Coronary artery (tissue), 2 donors: Measurements from ENCODE around the gene SEMA7A.

Source experiments
- DNase-seq: peaks from one replicate; pipeline ENCODE4 v3.0.0-alpha.2; 2017; ENCODE audit warnings: low spot score
- H3K27ac ChIP-seq, 2 donors: fragments of 200-600 bp; sonication (generic); one replicate each; pipeline ENCODE4 v1.5.1; 2016 to 2019
- H3K4me3 ChIP-seq: fragments of 200-600 bp; sonication (generic); 2 replicates; pipeline ENCODE4 v1.5.1; 2016; ENCODE audit warnings: mild to moderate bottlenecking, moderate library complexity
- CTCF ChIP-seq: fragments of 200-600 bp; sonication (generic); IDR thresholded peaks from one replicate; pipeline ENCODE4 v1.5.1; 2019; ENCODE audit warnings: antibody characterized with exemption

The SEMA7A gene

GRCh38 chr15:74417670-74418069 is 16.1 kb downstream of the SEMA7A start:
- no peak for DNase-seq
- Histone ChIP-seq H3K27ac (peak overlapping the region in 1 of 2 donors; percentile 16), H3K4me3 (no peak overlapping the region)
- no peak for TF ChIP-seq CTCF

- TF ChIP-seq CTCF = no peak
- Histone ChIP-seq H3K4me3 (no peak overlapping the region), H3K27ac (peak overlapping the region in 1 of 2 donors; percentile 16)
- no peak for DNase-seq
Observed at GRCh38 chr15:74417225-74417624, 16.5 kb downstream of the SEMA7A start.

- TF ChIP-seq CTCF = no peak
- Histone ChIP-seq H3K4me3 (no peak overlapping the region), H3K27ac (no peak overlapping the region)
- DNase-seq = no peak
Observed at GRCh38 chr15:74415966-74416916, 17.5 kb downstream of the SEMA7A start.

- no peak for DNase-seq
- TF ChIP-seq CTCF = no peak
- Histone ChIP-seq H3K27ac (no peak overlapping the region), H3K4me3 (no peak overlapping the region)
Observed at GRCh38 chr15:74414603-74415338, 19.0 kb downstream of the SEMA7A start.

GRCh38 chr15:74414081-74414580 is 19.6 kb downstream of the SEMA7A start:
- Histone ChIP-seq H3K27ac (no peak overlapping the region), H3K4me3 (no peak overlapping the region)
- DNase-seq = no peak
- no peak for TF ChIP-seq CTCF

GRCh38 chr15:74413350-74414080 is 20.2 kb downstream of the SEMA7A start:
- no peak for TF ChIP-seq CTCF
- no peak for DNase-seq
- no peak overlapping the region for H3K4me3 ChIP-seq
- H3K27ac ChIP-seq = no peak overlapping the region
